ENCODE measurements around the gene GDF10. TPM values are rescaled to one million over a fixed set of nuclear protein-coding genes. Genes with fewer than 3 reads are reported as not detected.

Gene GDF10
- total RNA-seq, 6 experiments from 2014 or later, result not detected

- Histone ChIP-seq H3K9me3 (no peaks in the 10 kb centered on the region), H3K27me3 (no peaks in the 10 kb centered on the region), H3K27ac (no peak overlapping the region), H3K4me3 (no peak overlapping the region), H3K4me1 (no peaks in the 10 kb centered on the region), H3K36me3 (no peaks in the 10 kb centered on the region)
- TF ChIP-seq POLR2A (IDR thresholded peaks at IDR 0.05) (no peak), CTCF (IDR thresholded peaks at IDR 0.05) (no peak)
- peak in 2 of 4 donors; percentile 23 to 36 for ATAC-seq
- peak in 1 of 3 donors; percentile 30 for DNase-seq
- intact Hi-C loops (cut with DNase I), result no loop called here
- WGBS (ENCODE audit: insufficient coverage, low coverage, low lambda C conversion rate, missing lambda C conversion rate), result 45% methylated on average over 3 of the region's 4 CpGs
Measured at GRCh38 chr10:47257396-47258120, 42.4 kb upstream of the GDF10 start.

GRCh38 chr10:47258921-47259320 lies 41.1 kb upstream of the GDF10 start:
- no peaks in the 10 kb centered on the region for H3K4me1 ChIP-seq
- WGBS (ENCODE audit: insufficient coverage, low coverage, low lambda C conversion rate, missing lambda C conversion rate), result 63% methylated on average over 2 of the region's 3 CpGs
- intact Hi-C loops (cut with DNase I), result no loop called here
- ATAC-seq (no peak), DNase-seq (no peak)
- no peaks in the 10 kb centered on the region for H3K36me3 ChIP-seq
- H3K27ac ChIP-seq, result no peak overlapping the region
- H3K9me3 ChIP-seq, result no peaks in the 10 kb centered on the region
- no peaks in the 10 kb centered on the region for H3K27me3 ChIP-seq
- no peak for TF ChIP-seq CTCF (IDR thresholded peaks at IDR 0.05)
- no peak for TF ChIP-seq POLR2A (IDR thresholded peaks at IDR 0.05)
- H3K4me3 ChIP-seq, result no peak overlapping the region

- WGBS (ENCODE audit: insufficient coverage, low coverage, low lambda C conversion rate, missing lambda C conversion rate), result 70% methylated on average over 5 of the region's 5 CpGs
- intact Hi-C loops (cut with DNase I), result no loop called here
- Histone ChIP-seq H3K27me3 (no peaks in the 10 kb centered on the region), H3K4me1 (no peaks in the 10 kb centered on the region), H3K27ac (no peak overlapping the region), H3K9me3 (no peaks in the 10 kb centered on the region), H3K4me3 (no peak overlapping the region), H3K36me3 (no peaks in the 10 kb centered on the region)
- DNase-seq (no peak), ATAC-seq (no peak)
- TF ChIP-seq POLR2A (IDR thresholded peaks at IDR 0.05), result no peak
- TF ChIP-seq CTCF (IDR thresholded peaks at IDR 0.05), result no peak
Measured at GRCh38 chr10:47259466-47259865, 40.5 kb upstream of the GDF10 start.

GRCh38 chr10:47260505-47261111 lies 39.4 kb upstream of the GDF10 start:
- TF ChIP-seq POLR2A (IDR thresholded peaks at IDR 0.05), result no peak
- no peak for TF ChIP-seq CTCF (IDR thresholded peaks at IDR 0.05)
- H3K4me1 ChIP-seq, result no peaks in the 10 kb centered on the region
- H3K36me3 ChIP-seq, result no peaks in the 10 kb centered on the region
- H3K27me3 ChIP-seq, result no peaks in the 10 kb centered on the region
- H3K27ac ChIP-seq, result no peak overlapping the region
- H3K9me3 ChIP-seq, result no peaks in the 10 kb centered on the region
- ATAC-seq, result no peak
- H3K4me3 ChIP-seq, result no peak overlapping the region
- intact Hi-C loops (cut with DNase I), result no loop called here
- peak in 1 of 3 donors; percentile 28 for DNase-seq
- 37% methylated on average over 8 of the region's 9 CpGs for WGBS (ENCODE audit: insufficient coverage, low coverage, low lambda C conversion rate, missing lambda C conversion rate)
